ENCODE results near the gene LUZP1.

DNA sequence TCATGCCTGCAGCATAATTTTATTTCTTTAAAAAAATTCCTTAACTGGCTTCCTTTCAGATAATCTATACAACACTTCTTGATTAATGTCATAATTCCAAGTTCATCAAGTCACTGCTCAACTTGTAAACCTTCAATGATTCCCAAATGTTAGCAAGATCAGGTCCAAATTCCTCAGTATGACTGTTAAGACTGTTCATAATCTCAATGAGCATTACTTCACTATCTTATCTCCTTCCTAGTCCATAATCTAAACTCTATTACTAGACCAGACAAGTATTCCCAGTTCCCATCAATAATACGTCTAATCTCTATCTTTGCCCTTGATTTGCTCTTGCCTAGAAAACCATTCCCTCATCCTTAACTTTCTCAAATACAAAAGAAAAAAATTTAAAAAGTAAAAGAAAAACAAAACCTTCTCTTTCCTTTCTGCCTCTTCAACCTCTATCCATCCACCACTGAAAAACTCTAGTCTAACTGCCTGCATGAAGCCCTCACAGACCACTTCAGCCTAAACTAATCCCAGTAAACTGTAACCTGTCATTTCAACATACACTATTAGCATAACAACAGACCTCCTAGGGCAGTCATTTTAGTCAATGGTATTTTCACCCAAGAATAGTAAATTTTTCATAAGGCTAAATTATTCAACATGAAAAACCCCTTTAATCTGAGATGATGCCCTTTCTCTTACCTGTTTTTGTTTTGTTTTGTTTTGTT is 15.5 kb downstream of the LUZP1 start:
- TF ChIP-seq POLR2AphosphoS5 (IDR thresholded peaks at IDR 0.05; ENCODE audit: low read depth, low read length) (no peak), REST (IDR thresholded peaks at IDR 0.05; ENCODE audit: insufficient read depth in 1 of 2, low read depth in 2 of 2, low read length in 2 of 2) (no peak), TAF1 (IDR thresholded peaks at IDR 0.05; ENCODE audit: borderline replicate concordance, insufficient read depth, low read length) (no peak), FOXP2 (optimal IDR thresholded peaks at IDR 0.05; ENCODE audit: borderline replicate concordance, extremely low read depth, extremely low read length, insufficient read depth) (no peak)
